ENCODE measurements around the gene RBM41. TPM values are rescaled to one million over a fixed set of nuclear protein-coding genes. Genes with fewer than 3 reads are reported as not detected.
"Not testable (repeated sequence)": the region's sequence is repeated elsewhere in the genome, so short reads cannot be mapped to it uniquely, and the experiment has no call there.

RBM41 gene
- total RNA-seq, 1 experiment from 2014 or later: 19.4 TPM

GRCh38 chrX:107155621-107156430 is 37.2 kb upstream of the RBM41 start:
- peak overlapping the region; percentile 44 for H3K4me2 ChIP-seq (ENCODE audit: insufficient read depth, insufficient read length, low read length)
- not testable (repeated sequence) for H3K27ac ChIP-seq (ENCODE audit: insufficient read length, low read depth, low read length)
- no CpG with 5 or more reads among the region's 32 CpGs for WGBS (ENCODE audit: extremely low coverage, insufficient read length, low lambda C conversion rate)

More at GRCh38 chrX:107155621-107156430, 37.2 kb upstream of the RBM41 start:
- H3K9ac ChIP-seq (ENCODE audit: extremely low read depth, insufficient read length, low read length); H3K27me3 Mint-ChIP-seq (ENCODE audit: low read depth); H3K27me3 ChIP-seq (ENCODE audit: insufficient read depth, low read length); H4K20me1 ChIP-seq (ENCODE audit: control insufficient read depth, insufficient read depth, insufficient read length); H2AK5ac ChIP-seq (ENCODE audit: insufficient read length, low read length); H3K79me1 ChIP-seq (ENCODE audit: insufficient read depth, low read depth, low read length, poor library complexity, severe bottlenecking); H3K23me2 ChIP-seq (ENCODE audit: insufficient read length, low read depth, low read length, poor library complexity, severe bottlenecking); H4K5ac ChIP-seq (ENCODE audit: insufficient read length, low read depth, low read length); DNase-seq; H3K23ac ChIP-seq (ENCODE audit: insufficient read length, low read depth, low read length); H3T11ph ChIP-seq (ENCODE audit: low read length); H2BK15ac ChIP-seq (ENCODE audit: low read depth, low read length); H3K4me1 ChIP-seq (ENCODE audit: insufficient read depth, low read length); H3K14ac ChIP-seq (ENCODE audit: insufficient read depth, low read length); H3K56ac ChIP-seq (ENCODE audit: insufficient read length, low read depth, low read length); H3K4ac ChIP-seq (ENCODE audit: low read depth, low read length); H2BK120ac ChIP-seq (ENCODE audit: low read depth, low read length, poor library complexity, severe bottlenecking); H3K18ac ChIP-seq (ENCODE audit: insufficient read length, low read depth, low read length); H2BK5ac ChIP-seq (ENCODE audit: insufficient read length, low read length); H2BK20ac ChIP-seq (ENCODE audit: low read depth, low read length, poor library complexity, severe bottlenecking); H2AFZ ChIP-seq (ENCODE audit: low read length); H4K91ac ChIP-seq (ENCODE audit: insufficient read length, low read depth, low read length); H2BK12ac ChIP-seq (ENCODE audit: insufficient read length, low read depth, low read length); H3K36me3 Mint-ChIP-seq (ENCODE audit: insufficient read depth in 1 of 3, low read depth in 3 of 3); H3K9me3 ChIP-seq (ENCODE audit: control insufficient read depth, low read depth, low read length); H4K8ac ChIP-seq (replicated peaks; ENCODE audit: insufficient read length, low read depth, low read length); H3K79me2 ChIP-seq (ENCODE audit: insufficient read depth, low read length): not testable (repeated sequence)
- Mint-ChIP-seq H3K27ac (peak overlapping the region in 2 of 3 experiments; percentile 75 to 82; a peak in 2 of 7 replicates), H3K4me1 (peaks cover 14 to 21% of the 10 kb centered on the region in 2 experiments), H3K4me3 (peak overlapping the region; percentile 72 to 84), H3K9me3 (peaks cover 0 to 25% of the 10 kb centered on the region in 2 experiments; a peak in 2 of 5 replicates)
